ENCODE results near the gene ITK.

DNA sequence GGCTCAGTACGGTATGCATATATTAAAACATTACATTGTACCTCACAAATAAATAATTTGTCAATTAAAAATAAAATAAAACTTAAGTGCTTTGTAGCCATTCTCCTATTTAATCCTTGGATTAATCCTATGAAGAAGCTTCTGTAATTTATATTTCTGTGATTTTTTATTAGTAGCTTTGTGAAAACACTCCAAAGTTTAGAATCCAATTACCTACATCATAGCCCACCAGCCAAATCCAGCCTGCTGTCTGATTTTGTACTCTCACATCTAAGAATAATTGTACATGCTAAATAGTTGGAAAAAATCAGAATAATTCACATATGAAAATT, 48.4 kb upstream of the ITK start:
- TF ChIP-seq CTCF (IDR thresholded peaks at IDR 0.05; ENCODE audit: insufficient read depth, low read length): no peak
- no peak for TF ChIP-seq GABPA (IDR thresholded peaks at IDR 0.05; ENCODE audit: low read depth)
- TF ChIP-seq REST (IDR thresholded peaks at IDR 0.05; ENCODE audit: insufficient replicate concordance, low read depth): no peak

Data from HL-60 (cell line).